Ishikawa (cell line): ENCODE data around the gene C19orf81.

Experiments
- CEBPB ChIP-seq: IDR thresholded peaks from 2 replicates; pipeline ENCODE4 v1.6.1; 2012
- CREB1 ChIP-seq: IDR thresholded peaks from 2 replicates; pipeline ENCODE4 v1.6.1; 2012; ENCODE audit warnings: low read depth
- EGR1 ChIP-seq: IDR thresholded peaks from 2 replicates; pipeline ENCODE4 v1.6.1; 2012
- EP300 ChIP-seq: IDR thresholded peaks from 2 replicates; pipeline ENCODE4 v1.6.1; 2012; ENCODE audit warnings: borderline replicate concordance
- FOXM1 ChIP-seq: IDR thresholded peaks from 2 replicates; pipeline ENCODE4 v1.6.1; 2012; ENCODE audit warnings: low read depth, borderline replicate concordance
- NFIC ChIP-seq: IDR thresholded peaks from 2 replicates; pipeline ENCODE4 v1.6.1; 2012
- RAD21 ChIP-seq: IDR thresholded peaks from 2 replicates; pipeline ENCODE4 v1.6.1; 2012; ENCODE audit warnings: low read depth
- TAF1 ChIP-seq: IDR thresholded peaks from 2 replicates; pipeline ENCODE4 v1.6.1; 2012; ENCODE audit warnings: low read depth, mild to moderate bottlenecking
- TCF12 ChIP-seq: IDR thresholded peaks from 2 replicates; pipeline ENCODE4 v1.6.1; 2012; ENCODE audit warnings: low read depth
- TEAD4 ChIP-seq: IDR thresholded peaks from 2 replicates; pipeline ENCODE4 v1.6.1; 2012
- YY1 ChIP-seq: IDR thresholded peaks from 2 replicates; pipeline ENCODE4 v1.6.1; 2012; ENCODE audit warnings: low read depth
- ZBTB7A ChIP-seq: IDR thresholded peaks from 2 replicates; pipeline ENCODE4 v1.6.1; 2012; ENCODE audit warnings: low read depth
- TF ChIP-seq, protein P1 (sequence below): IDR thresholded peaks from 2 replicates; pipeline ENCODE4 v1.6.1; 2012; ENCODE audit warnings: low read depth, mild to moderate bottlenecking
- TF ChIP-seq, protein P2 (sequence below): IDR thresholded peaks from 2 replicates; pipeline ENCODE4 v1.6.1; 2012
- TF ChIP-seq, protein P3 (sequence below): IDR thresholded peaks from 2 replicates; pipeline ENCODE4 v1.6.1; 2012

C19orf81 gene

DNA sequence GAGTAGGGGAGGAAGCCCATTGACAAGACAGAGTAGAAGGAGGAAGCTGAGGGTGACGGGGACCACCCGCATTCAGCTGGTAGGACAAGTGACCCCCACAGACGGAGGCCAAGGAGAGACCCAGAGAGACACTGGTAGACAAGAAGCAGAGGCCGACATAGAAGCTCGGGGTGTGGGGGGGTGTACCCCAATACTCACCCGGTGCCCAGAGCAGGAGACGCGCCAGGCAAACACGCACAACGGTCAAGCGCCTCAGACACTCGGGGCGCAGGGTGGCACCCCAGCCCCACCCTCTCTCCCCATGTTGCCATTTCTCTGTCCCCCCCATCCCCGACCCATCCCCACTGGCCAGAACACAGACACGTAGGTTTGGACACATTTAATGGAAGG, 46.8 kb downstream of the C19orf81 start:
- TF ChIP-seq TEAD4, result no peak
- TF ChIP-seq TCF12, result no peak
- TF ChIP-seq, protein P1, sequence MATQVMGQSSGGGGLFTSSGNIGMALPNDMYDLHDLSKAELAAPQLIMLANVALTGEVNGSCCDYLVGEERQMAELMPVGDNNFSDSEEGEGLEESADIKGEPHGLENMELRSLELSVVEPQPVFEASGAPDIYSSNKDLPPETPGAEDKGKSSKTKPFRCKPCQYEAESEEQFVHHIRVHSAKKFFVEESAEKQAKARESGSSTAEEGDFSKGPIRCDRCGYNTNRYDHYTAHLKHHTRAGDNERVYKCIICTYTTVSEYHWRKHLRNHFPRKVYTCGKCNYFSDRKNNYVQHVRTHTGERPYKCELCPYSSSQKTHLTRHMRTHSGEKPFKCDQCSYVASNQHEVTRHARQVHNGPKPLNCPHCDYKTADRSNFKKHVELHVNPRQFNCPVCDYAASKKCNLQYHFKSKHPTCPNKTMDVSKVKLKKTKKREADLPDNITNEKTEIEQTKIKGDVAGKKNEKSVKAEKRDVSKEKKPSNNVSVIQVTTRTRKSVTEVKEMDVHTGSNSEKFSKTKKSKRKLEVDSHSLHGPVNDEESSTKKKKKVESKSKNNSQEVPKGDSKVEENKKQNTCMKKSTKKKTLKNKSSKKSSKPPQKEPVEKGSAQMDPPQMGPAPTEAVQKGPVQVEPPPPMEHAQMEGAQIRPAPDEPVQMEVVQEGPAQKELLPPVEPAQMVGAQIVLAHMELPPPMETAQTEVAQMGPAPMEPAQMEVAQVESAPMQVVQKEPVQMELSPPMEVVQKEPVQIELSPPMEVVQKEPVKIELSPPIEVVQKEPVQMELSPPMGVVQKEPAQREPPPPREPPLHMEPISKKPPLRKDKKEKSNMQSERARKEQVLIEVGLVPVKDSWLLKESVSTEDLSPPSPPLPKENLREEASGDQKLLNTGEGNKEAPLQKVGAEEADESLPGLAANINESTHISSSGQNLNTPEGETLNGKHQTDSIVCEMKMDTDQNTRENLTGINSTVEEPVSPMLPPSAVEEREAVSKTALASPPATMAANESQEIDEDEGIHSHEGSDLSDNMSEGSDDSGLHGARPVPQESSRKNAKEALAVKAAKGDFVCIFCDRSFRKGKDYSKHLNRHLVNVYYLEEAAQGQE, result no peak
- no peak for TF ChIP-seq EP300

DNA sequence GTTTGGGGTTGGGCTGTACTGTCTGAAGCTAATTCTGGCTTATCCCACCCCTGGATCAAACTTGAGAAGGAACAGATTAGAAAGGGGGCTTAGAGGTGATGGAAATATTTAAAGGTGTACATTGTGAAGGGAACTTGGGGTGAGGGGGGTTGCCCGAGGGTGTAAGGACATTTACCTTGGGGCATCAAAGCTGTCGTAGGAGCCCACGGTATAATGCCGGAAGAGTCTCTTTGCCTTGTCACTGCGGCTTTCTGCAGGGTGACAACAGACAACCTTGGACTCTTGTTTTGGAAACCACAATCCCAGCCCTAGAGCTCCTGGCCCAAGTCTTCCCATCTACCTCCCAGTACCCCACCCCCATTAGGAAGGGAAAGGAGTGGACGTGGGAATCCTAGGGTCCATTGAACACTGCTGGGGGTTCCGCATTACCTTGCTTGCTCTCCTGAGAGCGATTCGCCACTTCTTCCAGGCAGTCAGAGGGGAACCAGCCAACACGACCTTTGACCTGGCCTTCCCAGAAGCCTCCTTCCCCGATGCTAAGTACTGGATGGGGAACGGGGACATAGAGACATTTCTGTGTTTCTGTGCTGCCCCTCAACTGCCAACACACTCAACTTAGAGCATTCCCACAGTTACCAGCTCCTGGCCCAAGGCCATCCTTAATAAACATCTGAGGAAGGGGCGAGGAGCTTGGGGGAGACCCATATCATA, 48.3 kb downstream of the C19orf81 start:
- no peak for TF ChIP-seq TEAD4
- TF ChIP-seq TAF1, result no peak
- no peak for TF ChIP-seq NFIC
- no peak for TF ChIP-seq RAD21
- no peak for TF ChIP-seq FOXM1
- no peak for TF ChIP-seq CREB1
- TF ChIP-seq, protein P1, result no peak
- TF ChIP-seq CEBPB, result no peak
- TF ChIP-seq, protein P2, sequence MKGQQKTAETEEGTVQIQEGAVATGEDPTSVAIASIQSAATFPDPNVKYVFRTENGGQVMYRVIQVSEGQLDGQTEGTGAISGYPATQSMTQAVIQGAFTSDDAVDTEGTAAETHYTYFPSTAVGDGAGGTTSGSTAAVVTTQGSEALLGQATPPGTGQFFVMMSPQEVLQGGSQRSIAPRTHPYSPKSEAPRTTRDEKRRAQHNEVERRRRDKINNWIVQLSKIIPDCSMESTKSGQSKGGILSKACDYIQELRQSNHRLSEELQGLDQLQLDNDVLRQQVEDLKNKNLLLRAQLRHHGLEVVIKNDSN, result no peak
- TF ChIP-seq YY1, result no peak
- TF ChIP-seq, protein P3, sequence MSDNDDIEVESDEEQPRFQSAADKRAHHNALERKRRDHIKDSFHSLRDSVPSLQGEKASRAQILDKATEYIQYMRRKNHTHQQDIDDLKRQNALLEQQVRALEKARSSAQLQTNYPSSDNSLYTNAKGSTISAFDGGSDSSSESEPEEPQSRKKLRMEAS, result no peak
- TF ChIP-seq TCF12, result no peak
- TF ChIP-seq EGR1, result no peak
- TF ChIP-seq ZBTB7A, result no peak
- TF ChIP-seq EP300, result no peak

DNA sequence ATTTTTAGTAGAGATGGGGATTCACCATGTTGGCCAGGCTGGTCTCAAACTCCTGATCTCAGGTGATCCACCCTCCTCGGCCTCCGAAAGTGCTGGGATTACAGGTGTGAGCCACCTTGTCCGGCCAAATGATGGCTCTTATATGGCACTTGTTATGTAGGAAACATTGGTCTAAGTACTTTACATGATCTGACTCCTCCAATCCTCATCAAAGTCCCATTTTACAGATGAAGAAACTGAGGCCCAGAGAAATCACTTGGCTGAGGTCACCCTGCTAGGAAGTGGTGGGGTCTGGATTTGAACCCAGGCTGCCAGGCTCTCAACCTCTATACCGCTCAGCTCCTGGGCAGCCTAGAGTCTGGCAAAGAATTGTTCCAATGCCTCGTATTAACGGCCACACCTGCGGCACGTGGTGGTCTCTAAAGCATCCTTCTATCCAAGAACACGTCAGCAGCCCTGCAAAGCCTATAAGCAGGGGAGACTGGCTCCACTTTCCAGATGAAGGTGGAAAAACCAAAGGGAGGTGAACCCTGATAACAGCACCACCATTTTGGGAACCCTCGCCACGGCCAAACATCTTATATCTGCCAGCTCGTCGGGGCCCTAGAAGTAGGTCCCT, 52.2 kb downstream of the C19orf81 start:
- TF ChIP-seq EP300 (no peak), TAF1 (no peak), CEBPB (no peak), RAD21 (no peak), TCF12 (no peak), YY1 (no peak), FOXM1 (no peak), EGR1 (no peak), TEAD4 (no peak)
- TF ChIP-seq, protein P2, result no peak

DNA sequence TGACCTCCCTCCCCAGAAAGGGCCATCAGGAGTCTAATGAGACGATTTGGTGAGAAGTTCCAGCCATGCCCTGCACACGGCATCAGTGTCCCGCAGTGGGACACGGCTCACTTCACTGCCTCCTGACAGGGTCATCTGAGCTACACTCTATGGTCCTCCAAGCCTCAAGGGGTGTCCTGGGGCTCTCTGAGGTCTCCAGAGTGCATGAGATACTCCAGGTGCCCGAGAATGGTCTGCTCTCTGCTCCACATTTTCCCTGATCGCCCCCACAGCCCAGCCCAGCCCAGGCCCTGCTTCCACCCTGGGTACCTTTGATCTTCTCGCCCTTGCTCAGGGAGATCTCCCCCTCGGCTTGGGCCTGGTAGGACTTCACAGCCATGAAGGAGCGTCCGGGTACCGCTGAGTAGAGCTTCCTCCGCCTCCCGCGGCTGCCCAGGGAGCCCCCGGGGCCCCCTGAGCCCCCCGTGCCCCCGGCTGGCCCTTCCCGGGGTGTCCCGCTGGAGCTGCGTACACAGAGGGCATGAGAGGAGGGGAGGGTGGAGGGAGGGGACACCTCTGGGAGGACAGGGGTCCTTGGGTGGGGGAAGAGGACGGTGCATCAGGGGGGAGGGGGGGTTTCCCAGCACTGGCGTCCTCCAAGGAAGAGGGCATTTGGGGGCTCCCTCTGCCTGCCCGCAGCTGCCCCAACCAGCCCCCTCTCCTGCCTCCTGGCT, 53.1 kb downstream of the C19orf81 start:
- TF ChIP-seq, protein P1, result no peak
- TF ChIP-seq FOXM1 (no peak), RAD21 (no peak), EGR1 (no peak), ZBTB7A (no peak), CEBPB (no peak), EP300 (no peak), CREB1 (no peak), TAF1 (no peak), YY1 (no peak), TEAD4 (no peak), TCF12 (no peak), NFIC (no peak)
- TF ChIP-seq, protein P2, result no peak
- TF ChIP-seq, protein P3, result no peak
